Muscle of arm (tissue), 12 donors: Measurements from ENCODE around the gene MYPN. TPM values are rescaled to one million over a fixed set of nuclear protein-coding genes. Genes with fewer than 3 reads are reported as not detected.

ENCODE experiments used
- DNase-seq: peaks from one replicate; pipeline ENCODE4 v3.0.0-alpha.2; 2013
- polyA plus RNA-seq, 12 donors: library from polyadenylated mRNA; unstranded; fragments of 120-200 nt; gene quantifications; one replicate each; pipeline ENCODE4 v1.2.1, GENCODE V29; 2013; ENCODE audit not compliant: insufficient read length in 12 of 12

MYPN gene
- polyA plus RNA-seq, 12 donors, result 29.1 to 122 (median 89.3) TPM; not detected in 1

DNA sequence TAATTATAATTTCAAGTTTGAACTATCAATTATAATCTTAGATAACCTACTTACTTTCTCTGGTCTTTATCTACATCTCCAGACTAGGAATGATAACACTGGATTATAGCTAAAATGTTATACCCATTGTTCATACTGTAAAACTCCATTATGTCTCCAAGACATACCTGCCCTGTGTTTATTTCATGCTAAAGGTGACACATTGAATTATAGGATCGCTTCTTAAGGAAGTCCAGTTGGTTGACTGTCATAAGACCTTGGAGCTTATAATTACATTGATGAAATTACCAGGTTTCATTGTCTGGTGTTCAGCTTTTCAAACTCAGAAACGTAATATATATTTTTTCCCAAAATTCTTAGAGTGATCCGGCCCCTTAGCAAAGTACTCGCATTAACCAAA is 18.7 kb upstream of the MYPN start:
- DNase-seq, result no peak

DNA sequence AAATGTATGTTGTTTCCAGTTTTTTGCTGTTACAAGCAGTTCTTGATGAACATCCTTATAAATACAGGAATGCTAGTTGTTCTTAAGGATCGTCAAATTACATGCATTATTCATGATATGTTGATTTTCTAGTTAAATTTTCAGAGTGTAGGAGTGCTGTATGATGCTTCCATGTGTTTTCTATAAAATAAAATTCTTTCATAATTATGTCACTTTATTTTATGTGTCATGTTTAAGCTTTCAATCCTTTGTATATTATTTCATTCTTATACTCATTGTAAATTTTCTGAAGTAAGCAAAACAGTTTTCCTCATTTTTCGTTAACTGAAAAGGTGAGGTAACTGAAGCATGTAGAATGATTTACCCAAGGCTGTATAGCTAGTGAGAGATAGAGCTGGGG is 16.8 kb upstream of the MYPN start:
- DNase-seq, result no peak

DNA sequence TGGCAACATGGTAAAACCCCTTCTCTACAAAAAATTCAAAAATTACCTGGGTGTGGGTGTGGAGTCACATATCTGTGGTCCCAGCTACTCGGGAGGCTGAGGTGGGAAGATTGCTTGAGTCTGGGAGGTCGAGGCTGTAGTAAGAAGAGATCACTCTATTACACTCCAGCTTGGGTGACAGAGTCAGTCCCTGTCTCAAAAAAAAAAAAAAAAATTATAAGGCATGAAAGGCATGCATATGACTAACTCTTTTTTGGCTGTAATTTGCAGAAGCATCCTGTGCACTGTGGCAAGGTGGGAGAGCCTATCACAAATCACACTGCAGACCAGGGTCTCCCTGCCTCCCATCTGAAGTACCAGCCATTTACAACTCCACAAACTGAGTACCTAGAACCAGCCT is 14.1 kb upstream of the MYPN start:
- DNase-seq, result no peak

DNA sequence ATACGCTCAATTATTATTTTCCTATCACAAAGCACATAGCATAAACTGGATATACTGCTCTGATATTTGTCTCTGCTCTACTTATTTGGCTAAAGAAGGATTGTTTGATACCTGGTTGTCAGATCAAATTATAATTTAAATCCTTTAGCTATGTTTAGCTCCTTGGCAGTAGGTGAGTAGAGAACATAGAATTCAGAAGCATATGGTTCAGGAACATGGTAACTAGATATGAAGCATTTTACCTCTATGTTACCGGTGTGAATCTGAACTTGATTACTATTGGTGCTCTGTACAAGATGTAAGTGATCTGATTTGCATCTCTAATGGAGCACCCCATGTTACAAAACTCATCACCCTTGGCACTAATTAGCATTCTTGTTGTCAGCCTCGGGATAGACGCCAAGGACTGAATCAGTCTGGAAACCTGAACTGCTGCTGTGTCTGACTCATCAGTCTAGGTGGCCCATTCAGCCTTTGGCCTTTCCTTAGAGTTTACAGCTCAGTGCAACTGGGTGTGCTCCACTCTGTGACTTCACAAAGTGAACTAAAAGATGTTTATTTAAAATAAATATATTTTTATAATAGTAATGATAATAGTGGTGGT is 12.3 kb upstream of the MYPN start:
- no peak for DNase-seq

- no peak for DNase-seq
Measured at GRCh38 chr10:68099736-68100135, 9.6 kb upstream of the MYPN start.

GRCh38 chr10:68101066-68101465 is 8.2 kb upstream of the MYPN start:
- DNase-seq, result no peak

- no peak for DNase-seq
Measured at GRCh38 chr10:68103261-68103878, 5.9 kb upstream of the MYPN start.

DNA sequence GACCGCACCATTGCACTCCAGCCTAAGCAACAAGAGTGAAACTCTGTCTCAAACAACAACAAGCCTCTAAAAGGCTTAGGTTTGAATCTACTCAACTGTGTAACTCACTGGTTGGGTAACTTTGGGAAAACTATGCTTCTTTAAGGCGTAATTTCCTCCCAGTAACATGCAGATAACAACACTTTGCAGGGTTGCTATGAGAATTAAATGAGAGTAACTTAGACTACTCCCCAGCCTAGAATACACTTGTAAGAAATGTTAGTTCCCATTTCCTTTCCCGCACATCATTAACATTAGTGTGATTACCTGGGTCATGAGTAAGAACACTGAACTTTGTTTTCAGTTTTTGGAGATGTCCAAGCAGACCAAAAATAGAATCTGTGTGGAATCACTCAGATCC is 5.4 kb upstream of the MYPN start:
- DNase-seq, result no peak

- DNase-seq, result no peak
Measured at GRCh38 chr10:68105820-68106219, 3.5 kb upstream of the MYPN start.

GRCh38 chr10:68106656-68107055 is 2.6 kb upstream of the MYPN start:
- no peak for DNase-seq

DNA sequence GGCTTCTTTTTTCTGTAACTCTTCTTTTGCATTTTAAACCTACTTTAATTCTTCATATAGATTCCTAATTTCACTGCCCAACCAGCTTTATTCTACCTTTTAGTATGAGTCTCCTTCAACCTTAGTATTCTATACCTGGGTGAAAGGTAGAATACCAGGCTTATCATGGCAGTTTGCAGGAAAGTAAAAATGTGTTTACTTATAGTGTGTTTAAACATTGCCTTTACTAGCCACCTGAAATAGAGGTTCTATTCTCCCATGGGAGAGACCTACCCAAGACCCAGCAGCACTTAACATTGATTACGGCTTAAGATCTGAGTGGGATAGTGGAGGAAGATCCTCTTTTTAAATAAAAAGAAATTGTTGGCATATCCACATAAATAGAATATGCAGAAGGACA is 1.6 kb upstream of the MYPN start:
- no peak for DNase-seq

GRCh38 chr10:68108051-68108450 is 1.2 kb upstream of the MYPN start:
- DNase-seq, result no peak

- DNase-seq, result no peak
Measured at GRCh38 chr10:68108653-68109052, 635 bp upstream of the MYPN start.

DNA sequence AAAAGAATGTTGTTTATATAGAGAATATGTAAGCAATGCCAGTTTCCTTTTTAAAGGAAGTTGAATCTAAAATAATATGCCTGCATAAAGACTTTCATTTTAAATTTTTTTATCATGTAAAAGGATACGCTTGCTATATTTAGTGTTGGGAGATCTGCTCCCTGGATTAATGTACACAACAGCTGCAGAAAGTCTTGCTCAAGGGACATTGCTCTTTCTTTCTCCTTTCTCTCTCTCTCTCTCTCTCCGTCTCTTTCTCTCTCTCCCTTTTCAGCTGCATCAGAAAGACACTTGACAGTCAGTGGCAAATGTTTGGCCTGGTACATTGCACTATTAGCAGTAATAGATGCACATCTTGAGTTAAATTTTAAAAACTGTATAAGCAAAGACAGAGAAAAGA is 739 bp downstream of the MYPN start:
- peak; percentile 49 for DNase-seq

DNA sequence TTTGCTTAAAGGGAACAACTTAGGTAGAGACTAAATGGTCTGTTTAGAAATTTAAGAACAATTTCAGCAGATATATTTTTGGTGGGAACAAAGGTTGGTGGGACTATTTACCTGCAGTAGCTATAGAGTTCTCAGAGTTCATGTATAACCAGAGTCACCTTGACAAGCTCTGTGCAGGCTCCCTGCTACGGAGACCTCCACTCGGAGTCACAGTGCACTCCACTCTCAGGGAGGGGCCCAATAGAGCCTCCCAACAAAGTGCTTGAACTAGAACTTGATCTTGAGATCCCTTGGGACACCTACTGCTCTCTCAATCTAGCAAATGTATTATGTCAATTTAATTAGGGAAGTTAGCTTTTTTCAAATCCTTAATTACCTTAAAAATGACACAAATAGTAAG is 2.3 kb downstream of the MYPN start:
- no peak for DNase-seq

DNA sequence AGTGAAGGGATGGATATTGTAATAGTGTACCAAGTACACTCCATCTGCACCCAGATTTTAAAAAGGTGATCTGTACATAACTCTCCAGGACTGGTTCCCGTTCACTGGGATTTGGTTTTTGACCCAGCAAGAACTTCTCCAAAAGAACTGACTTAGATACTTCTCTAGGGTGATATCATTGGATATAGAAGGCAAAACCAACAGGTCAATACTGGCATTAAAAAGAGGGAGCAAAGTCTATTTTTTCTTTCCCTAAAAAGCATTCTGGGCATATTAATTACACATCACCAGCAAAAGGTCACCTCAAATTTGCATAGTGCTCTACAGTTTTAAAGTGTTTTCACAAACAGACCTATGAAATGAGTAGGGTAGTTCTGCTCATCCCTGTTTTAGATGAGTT is 3.5 kb downstream of the MYPN start:
- no peak for DNase-seq

- no peak for DNase-seq
Measured at GRCh38 chr10:68118657-68119056, 9.4 kb downstream of the MYPN start.

GRCh38 chr10:68121020-68121743 is 11.9 kb downstream of the MYPN start:
- no peak for DNase-seq

DNA sequence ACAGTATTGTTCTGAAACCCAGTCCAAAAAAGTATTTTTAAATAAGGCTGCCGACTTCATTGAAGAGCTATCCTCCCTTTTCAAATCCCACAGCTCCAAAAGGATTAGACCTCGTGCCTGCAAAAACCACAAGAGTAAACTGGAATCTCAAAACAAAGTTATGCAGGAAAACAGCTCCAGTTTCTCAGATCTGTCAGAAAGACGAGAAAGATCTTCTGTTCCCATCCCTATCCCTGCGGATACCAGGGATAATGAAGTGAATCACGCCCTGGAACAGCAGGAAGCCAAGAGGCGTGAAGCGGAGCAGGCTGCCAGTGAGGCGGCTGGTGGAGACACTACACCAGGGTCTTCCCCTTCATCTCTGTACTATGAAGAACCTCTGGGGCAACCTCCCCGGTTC is 12.6 kb downstream of the MYPN start:
- no peak for DNase-seq

GRCh38 chr10:68124718-68125117 is 15.4 kb downstream of the MYPN start:
- DNase-seq, result no peak

DNA sequence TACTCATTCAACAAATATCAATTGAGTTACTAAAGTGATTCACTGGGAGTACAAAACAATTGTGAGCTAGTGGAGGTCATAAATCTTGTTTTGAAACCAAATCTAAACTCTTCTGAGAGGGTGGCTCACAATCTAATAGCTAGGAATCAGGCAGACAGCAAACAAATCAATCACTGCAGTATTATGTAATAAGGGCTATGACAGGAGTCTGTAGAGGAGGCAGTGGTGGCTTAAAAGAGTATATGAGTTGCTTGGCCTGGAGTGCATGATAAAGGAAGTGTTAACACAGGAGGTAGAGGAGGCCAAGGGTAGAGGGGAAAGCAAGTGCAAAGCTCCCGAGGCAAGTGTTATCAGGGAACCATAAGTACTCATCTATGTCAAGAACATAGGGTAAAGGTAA is 16.5 kb downstream of the MYPN start:
- DNase-seq, result no peak

- DNase-seq, result no peak
Measured at GRCh38 chr10:68128015-68128414, 18.7 kb downstream of the MYPN start.

GRCh38 chr10:68132391-68132790 is 23.1 kb downstream of the MYPN start:
- no peak for DNase-seq

DNA sequence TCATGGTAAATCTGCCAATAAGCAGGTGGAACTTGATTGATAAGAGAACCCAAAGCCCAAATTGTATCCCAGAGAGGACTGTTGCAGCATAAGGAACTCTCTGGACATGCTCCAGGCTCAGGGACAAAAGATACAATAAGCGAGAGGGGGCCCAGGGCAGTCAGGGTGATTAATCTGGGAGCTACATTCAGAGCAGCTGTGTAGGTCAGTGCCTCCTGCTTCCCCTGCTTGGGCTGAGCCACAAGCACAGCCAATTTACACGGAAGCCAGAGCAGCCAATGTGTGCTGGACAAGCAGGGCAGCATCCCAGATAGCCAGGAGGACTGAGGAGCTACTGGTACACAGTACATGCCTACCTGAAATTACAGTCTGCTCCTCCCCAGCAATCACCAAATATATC is 24.2 kb downstream of the MYPN start:
- DNase-seq, result no peak
